ENCODE measurements around the gene MORN1. TPM values are rescaled to one million over a fixed set of nuclear protein-coding genes. Genes with fewer than 3 reads are reported as not detected.

MORN1 gene
- total RNA-seq, 2 experiments from 2014 or later, result 6.2 to 7.9 TPM

DNA sequence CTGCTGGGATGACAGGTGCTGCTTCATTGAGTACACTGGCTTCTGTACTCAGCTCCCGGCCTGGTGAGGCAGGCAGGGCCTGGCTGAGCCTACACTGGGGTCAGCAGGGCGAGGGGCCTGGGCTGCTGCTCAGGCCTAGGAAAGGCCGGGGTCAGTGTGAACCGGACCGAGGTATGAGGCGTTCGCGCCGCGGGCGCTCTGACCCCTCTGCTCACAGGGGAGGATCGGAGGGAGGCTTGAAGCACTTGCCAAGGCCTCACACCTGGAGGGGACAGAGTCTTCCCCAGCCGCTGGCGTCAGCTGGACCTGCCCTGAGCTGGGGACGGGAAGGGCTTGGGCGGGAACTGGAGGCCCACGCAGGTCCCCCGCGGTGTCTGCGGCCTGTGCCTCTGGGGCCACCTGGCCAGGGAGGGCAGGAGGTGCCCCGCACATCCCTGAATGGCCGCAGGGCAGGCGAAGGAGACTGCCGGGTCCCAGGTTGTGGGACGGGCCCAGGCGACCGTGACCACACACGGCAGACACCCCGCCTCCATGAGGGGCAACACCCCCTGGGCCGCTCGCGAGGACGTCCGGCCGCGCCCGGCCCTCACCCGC, 20.5 kb upstream of the MORN1 start:
- H3K27ac Mint-ChIP-seq, result peak overlapping the region; percentile 92
- DNase-seq (no peak), ATAC-seq (peak; percentile 47)
- POLR2A ChIA-PET, result interaction anchor here (1.9 kb wide), 1 partner anchor 135 kb away, joined by 13 read pairs; no protein-coding TSS in a partner anchor
- no peaks in the 10 kb centered on the region for H3K9me3 Mint-ChIP-seq (ENCODE audit: insufficient read depth)
- CTCF ChIA-PET, result interaction anchor here (0.8 to 1.1 kb wide), 2 partner anchors 21 to 173 kb away, joined by 3 read pairs; partner anchors contain the start of genes MORN1 and RER1
- H3K4me1 Mint-ChIP-seq (ENCODE audit: low read depth), result peaks cover 41% of the 10 kb centered on the region
- H3K36me3 Mint-ChIP-seq (ENCODE audit: low read depth), result peaks cover 11% of the 10 kb centered on the region
- peak overlapping the region; percentile 90 for H3K4me3 Mint-ChIP-seq
- no peaks in the 10 kb centered on the region for H3K27me3 Mint-ChIP-seq (ENCODE audit: low read depth)

DNA sequence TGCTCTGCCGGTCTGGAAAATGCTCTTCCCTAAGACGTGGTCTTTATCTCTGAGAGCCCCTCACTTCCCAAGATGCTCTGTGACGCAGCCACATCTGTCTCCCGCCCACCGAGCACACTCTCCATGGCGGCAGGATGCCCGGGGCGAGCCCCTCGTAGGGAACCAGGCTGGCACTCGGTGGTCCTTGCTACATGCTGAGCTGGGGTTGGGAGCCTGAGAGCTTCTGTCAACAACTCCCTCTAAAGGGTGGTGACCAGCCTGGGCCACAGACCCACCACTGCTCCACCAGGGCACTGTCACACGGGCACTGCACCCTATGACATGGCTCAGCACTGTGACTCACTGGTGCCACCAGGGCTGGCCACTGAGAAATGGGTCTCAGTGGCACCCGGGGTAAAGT, 18.4 kb upstream of the MORN1 start:
- Mint-ChIP-seq H3K4me1 (ENCODE audit: low read depth) (peaks cover 26% of the 10 kb centered on the region), H3K9me3 (ENCODE audit: insufficient read depth) (no peaks in the 10 kb centered on the region), H3K27me3 (ENCODE audit: low read depth) (no peaks in the 10 kb centered on the region), H3K27ac (no peak overlapping the region), H3K4me3 (no peak overlapping the region), H3K36me3 (ENCODE audit: low read depth) (peaks cover 10% of the 10 kb centered on the region)
- no peak for DNase-seq
- POLR2A ChIA-PET, result interaction anchor here (0.9 to 1.5 kb wide), 4 partner anchors 10 to 217 kb away, joined by 3 to 9 read pairs (median 4); partner anchors contain the start of genes MORN1, PRXL2B and RER1
- no peak for ATAC-seq
- CTCF ChIA-PET, result interaction anchor here (0.8 kb wide), 1 partner anchor 26 kb away, joined by 3 read pairs; no protein-coding TSS in a partner anchor

DNA sequence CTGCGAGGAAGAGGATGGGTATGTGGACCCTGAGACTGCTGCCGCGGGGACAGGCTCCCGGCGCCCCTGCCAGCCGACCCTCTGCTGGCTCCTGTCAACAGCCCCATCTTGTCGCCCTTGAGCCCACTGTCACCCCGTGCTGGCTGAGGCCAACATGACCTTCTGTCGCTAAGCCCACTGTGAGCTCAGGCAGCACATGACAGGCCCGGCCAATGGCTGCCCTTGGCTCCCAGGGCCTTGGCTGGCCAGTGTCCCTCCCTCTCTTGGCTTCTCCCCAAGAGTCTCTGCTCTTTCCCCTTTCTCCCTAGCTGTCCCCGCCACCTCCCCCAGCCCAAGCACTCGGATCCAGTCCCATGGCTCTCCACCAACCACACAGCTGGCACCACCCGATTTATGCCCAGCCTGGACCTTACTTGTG, 17.5 kb upstream of the MORN1 start:
- Mint-ChIP-seq H3K36me3 (ENCODE audit: low read depth) (peaks cover 14% of the 10 kb centered on the region), H3K27ac (no peak overlapping the region), H3K27me3 (ENCODE audit: low read depth) (no peaks in the 10 kb centered on the region), H3K4me3 (no peak overlapping the region), H3K4me1 (ENCODE audit: low read depth) (peaks cover 19% of the 10 kb centered on the region), H3K9me3 (ENCODE audit: insufficient read depth) (no peaks in the 10 kb centered on the region)
- ATAC-seq, result no peak
- ChIA-PET CTCF (no interaction called here), POLR2A (interaction anchor here (0.9 to 1.4 kb wide), 2 partner anchors 9 to 17 kb away, joined by 3 to 4 read pairs; partner anchors contain the start of genes MORN1 and RER1)
- DNase-seq, result no peak

DNA sequence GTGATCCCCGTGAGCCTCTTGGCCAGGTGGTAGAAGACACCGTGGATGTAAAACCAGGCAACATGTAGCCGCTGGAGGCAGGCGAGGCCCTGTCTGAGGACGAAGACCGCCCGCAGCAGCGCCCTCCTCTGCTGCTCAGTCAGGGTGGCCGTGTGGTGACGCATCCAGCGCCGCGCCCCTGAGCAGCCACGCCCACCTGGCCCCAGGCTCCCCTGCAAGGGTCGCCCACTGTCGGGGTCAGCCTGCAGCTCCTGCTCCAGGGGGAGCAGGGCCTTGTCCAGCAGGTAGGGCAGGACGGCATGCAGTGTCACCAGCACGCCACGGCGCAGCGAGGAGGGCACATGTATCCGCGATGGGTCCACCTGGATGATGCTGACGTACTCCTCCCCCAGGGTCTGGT, 17.1 kb upstream of the MORN1 start:
- H3K4me1 Mint-ChIP-seq (ENCODE audit: low read depth), result peaks cover 16% of the 10 kb centered on the region
- H3K27me3 Mint-ChIP-seq (ENCODE audit: low read depth), result no peaks in the 10 kb centered on the region
- ChIA-PET POLR2A (interaction anchor here (1.4 kb wide), 1 partner anchor 17 kb away, joined by 3 read pairs; the partner anchor contains the start of genes MORN1 and RER1), CTCF (interaction anchor here (1.1 kb wide), 1 partner anchor 27 kb away, joined by 3 read pairs; no protein-coding TSS in a partner anchor)
- H3K9me3 Mint-ChIP-seq (ENCODE audit: insufficient read depth), result no peaks in the 10 kb centered on the region
- H3K36me3 Mint-ChIP-seq (ENCODE audit: low read depth), result peaks cover 17% of the 10 kb centered on the region
- no peak overlapping the region for H3K4me3 Mint-ChIP-seq
- no peak overlapping the region for H3K27ac Mint-ChIP-seq
- ATAC-seq (no peak), DNase-seq (no peak)

DNA sequence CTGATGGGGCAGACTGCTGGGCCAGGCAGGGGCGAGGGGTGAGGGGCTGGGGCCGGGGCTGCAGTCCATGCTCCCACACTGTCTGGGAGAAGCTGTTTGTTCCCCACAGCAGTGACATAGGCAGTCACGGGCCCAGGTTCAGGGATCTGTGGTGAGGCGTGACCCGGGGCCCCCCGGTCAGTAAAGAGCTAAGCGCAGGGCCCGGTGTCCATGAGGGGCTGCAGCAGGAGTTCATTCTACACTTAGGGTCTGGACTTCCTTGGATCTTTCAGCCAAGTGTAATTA, 16.6 kb upstream of the MORN1 start:
- Mint-ChIP-seq H3K9me3 (ENCODE audit: insufficient read depth) (no peaks in the 10 kb centered on the region), H3K27me3 (ENCODE audit: low read depth) (no peaks in the 10 kb centered on the region), H3K36me3 (ENCODE audit: low read depth) (peaks cover 20% of the 10 kb centered on the region), H3K4me1 (ENCODE audit: low read depth) (peaks cover 16% of the 10 kb centered on the region), H3K4me3 (no peak overlapping the region), H3K27ac (no peak overlapping the region)
- DNase-seq (no peak), ATAC-seq (no peak)
- CTCF ChIA-PET, result interaction anchor here (1.1 kb wide), 1 partner anchor 26 kb away, joined by 3 read pairs; no protein-coding TSS in a partner anchor
- POLR2A ChIA-PET, result interaction anchor here (1.4 kb wide), 1 partner anchor 16 kb away, joined by 3 read pairs; the partner anchor contains the start of genes MORN1 and RER1

DNA sequence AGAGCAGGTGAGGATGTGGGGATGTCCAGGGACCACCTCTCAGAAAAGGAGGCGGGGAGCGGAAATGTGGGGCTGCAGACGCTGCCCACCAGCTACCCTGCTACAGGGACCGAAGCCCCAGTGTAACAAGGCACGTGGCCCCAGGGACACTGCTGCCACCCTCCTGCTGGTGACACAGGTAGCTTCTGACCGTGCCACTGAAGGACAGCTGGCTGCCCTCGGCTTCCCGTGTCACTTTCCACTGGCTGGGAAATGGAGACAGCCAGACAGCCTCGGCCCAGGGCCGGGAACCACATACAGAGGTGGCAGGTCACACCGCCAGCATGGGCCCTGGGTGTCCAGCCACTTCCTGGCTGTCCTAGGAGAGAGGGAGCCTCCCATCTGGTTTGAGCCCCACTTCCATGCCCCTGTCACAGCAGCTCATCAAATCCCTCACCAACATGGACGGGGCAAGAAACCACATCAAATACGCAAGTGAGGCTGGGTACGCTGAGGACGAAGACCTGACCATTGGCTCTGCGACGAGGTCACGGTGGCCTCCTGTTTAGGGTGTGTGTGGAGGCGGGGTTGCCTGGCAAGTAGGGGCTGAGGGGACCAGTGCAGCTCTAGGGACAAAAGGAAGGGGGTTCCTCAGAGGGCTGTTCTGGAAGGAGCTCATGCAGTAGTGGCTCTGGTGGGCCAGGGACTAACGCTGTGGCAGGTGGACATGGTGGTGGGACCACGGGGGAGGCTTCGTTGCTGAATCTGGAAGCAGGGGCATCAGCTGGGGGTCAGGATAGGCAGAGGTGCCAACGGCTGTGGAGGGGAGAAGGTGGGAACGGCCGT, 16.0 kb upstream of the MORN1 start:
- H3K36me3 Mint-ChIP-seq (ENCODE audit: low read depth), result peaks cover 24% of the 10 kb centered on the region
- H3K9me3 Mint-ChIP-seq (ENCODE audit: insufficient read depth), result no peaks in the 10 kb centered on the region

DNA sequence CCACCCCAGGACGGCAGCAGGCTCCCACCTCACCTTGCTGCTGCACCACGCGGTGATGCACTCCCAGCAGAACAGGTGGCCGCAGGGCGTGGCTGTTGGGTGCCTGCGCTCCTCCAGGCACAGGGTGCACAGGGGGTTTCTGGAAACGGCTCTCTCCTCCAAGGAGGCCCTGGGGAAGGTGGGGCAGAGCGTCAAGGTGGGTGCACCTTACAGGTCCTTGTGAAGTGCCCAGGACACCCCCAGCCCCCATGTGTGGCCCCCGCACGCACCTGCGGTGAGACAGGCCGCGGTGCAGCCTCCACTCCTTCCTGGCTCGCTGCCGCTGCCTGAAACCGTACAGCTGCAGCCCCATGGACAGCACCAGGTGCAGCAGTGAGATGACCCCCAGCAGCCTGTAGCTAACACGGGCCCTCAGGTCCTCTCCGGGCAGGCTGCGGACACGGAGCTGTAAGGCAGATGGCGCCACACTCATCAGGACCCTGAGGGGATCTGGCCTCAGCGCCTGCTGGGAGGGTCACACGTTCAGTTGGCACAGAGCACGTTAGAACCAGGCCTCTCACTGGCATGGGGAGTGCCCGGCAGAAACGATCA, 15.2 kb upstream of the MORN1 start:
- Mint-ChIP-seq H3K27ac (no peak overlapping the region), H3K4me3 (no peak overlapping the region), H3K4me1 (ENCODE audit: low read depth) (peaks cover 16% of the 10 kb centered on the region), H3K27me3 (ENCODE audit: low read depth) (no peaks in the 10 kb centered on the region), H3K36me3 (ENCODE audit: low read depth) (peaks cover 32% of the 10 kb centered on the region), H3K9me3 (ENCODE audit: insufficient read depth) (no peaks in the 10 kb centered on the region)
- ChIA-PET CTCF (interaction anchor here (1.3 kb wide), 1 partner anchor 212 kb away, joined by 4 read pairs; the partner anchor contains the start of gene FAAP20), POLR2A (interaction anchor here (1.5 kb wide), 1 partner anchor 14 kb away, joined by 3 read pairs; no protein-coding TSS in a partner anchor)
- DNase-seq (no peak), ATAC-seq (peak; percentile 5)

More for the DNA sequence above, 16.0 kb upstream of the MORN1 start:
- Mint-ChIP-seq H3K4me1 (ENCODE audit: low read depth) (peaks cover 16% of the 10 kb centered on the region), H3K27me3 (ENCODE audit: low read depth) (no peaks in the 10 kb centered on the region), H3K27ac (no peak overlapping the region), H3K4me3 (no peak overlapping the region)
- ChIA-PET CTCF (interaction anchor here (1.1 to 1.3 kb wide), 2 partner anchors 26 to 213 kb away, joined by 3 to 4 read pairs; partner anchors contain the start of gene FAAP20), POLR2A (no interaction called here)
- DNase-seq (no peak), ATAC-seq (no peak)

DNA sequence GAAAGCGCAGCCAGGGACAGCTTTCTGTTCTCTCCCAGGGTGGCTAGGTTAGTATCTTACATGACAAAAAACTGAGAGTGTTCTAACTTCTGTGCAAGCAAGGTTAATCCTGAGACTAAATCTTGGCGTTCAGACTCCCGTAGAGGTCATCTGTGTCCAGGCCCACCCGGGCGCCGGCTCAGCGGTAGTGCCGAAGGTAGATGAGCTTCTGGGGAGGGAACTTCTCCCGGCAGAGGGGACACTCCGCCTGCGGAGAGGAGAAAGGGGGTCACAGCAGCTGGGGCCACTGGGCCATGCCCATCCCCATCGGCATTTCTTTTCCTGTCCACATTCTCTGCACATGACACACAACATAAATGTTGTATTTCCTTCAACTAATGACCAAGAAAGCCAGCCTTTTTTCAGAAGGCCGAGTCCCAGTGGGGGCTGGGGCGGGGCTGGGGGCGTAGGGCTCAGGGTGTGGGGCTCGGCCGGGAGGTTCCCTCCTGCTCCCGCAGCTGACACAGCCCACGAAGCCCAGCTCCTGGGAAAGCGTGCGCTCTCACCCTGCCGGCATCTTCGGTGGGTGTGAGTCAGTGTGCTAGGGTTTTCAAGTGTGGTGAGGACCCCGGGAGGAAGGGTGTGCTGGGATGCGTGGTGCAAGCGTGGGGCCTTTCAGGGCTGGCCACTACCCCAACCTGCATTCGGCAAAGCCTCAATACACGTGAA, 14.4 kb upstream of the MORN1 start:
- ChIA-PET CTCF (no interaction called here), POLR2A (interaction anchor here (1.5 kb wide), 1 partner anchor 13 kb away, joined by 3 read pairs; no protein-coding TSS in a partner anchor)
- Mint-ChIP-seq H3K27ac (no peak overlapping the region), H3K9me3 (ENCODE audit: insufficient read depth) (no peaks in the 10 kb centered on the region), H3K4me3 (no peak overlapping the region), H3K4me1 (ENCODE audit: low read depth) (peaks cover 15% of the 10 kb centered on the region), H3K36me3 (ENCODE audit: low read depth) (peaks cover 37% of the 10 kb centered on the region), H3K27me3 (ENCODE audit: low read depth) (no peaks in the 10 kb centered on the region)
- ATAC-seq (no peak), DNase-seq (no peak)

DNA sequence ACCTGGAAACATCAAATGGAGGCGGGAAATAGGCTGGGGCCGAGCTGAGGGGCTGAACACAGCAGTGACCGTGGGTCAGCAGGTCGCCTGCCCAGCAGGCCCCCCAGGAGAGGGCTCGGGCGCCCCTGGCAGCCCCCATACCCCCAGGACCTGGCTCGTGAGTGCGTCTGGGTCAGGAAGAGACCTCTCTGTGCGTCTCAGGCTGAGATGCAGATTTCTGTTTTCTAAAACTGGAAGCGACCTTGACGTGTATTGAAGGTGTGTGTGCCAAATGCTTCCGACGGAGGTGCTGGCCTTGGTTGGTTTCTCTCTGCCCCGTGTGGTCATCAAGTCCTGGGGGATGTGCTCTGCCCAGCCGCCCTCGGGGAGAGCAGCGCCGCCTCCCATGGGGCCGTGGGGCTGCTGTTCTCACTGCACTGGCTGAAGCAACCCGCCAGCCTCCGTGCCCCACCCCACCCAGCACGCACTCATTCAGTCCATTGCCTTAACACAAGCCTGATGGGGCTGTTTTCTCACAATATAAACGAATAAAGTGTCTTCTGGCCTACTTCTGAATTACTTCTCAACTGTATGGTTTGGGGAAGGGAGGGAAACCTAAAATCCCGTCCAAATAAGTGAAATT, 13.6 kb upstream of the MORN1 start:
- DNase-seq, result no peak
- no peaks in the 10 kb centered on the region for H3K27me3 Mint-ChIP-seq (ENCODE audit: low read depth)
- H3K4me3 Mint-ChIP-seq, result no peak overlapping the region
- H3K9me3 Mint-ChIP-seq (ENCODE audit: insufficient read depth), result no peaks in the 10 kb centered on the region
- H3K4me1 Mint-ChIP-seq (ENCODE audit: low read depth), result peaks cover 12% of the 10 kb centered on the region
- H3K36me3 Mint-ChIP-seq (ENCODE audit: low read depth), result peaks cover 45% of the 10 kb centered on the region
- ChIA-PET CTCF (no interaction called here), POLR2A (interaction anchor here (1.5 kb wide), 1 partner anchor 12 kb away, joined by 3 read pairs; no protein-coding TSS in a partner anchor)
- no peak for ATAC-seq
- no peak overlapping the region for H3K27ac Mint-ChIP-seq

DNA sequence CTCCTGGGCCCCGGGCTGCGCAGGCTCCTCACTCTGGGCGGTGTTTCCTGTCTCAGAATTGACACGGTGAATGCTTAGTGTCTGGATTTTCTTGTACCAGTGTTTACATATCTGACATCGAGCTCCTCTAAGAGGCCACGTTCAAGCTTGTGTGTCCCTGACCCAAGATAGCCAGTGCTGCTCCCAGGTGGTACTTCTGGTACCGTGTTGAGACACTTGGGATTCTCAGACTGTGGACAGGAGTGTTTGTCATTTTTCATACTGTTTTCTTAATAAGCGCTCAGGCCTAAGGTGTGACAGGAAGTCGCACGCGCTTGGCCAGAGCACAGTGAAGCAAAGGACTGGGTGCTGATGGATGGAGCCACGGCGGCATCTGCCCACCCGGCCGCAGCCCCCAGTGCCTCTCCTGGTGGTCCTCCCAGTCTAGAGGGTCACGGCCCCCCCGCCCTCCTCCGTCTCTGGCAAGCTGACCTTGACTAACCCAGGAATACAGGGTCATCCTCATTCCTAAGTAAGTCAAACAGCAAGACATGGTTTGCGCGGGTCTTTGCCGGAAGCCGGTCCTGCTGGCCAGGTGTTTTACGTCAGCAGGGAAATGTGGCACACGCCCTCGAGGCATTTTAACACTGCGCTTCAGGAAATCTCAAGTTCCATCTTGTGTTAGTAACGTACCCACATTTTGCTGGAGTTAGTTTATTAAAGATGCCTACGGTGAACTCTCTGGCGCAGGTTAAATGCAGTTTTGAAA, 13.0 kb upstream of the MORN1 start:
- ChIA-PET POLR2A (no interaction called here), CTCF (interaction anchor here (1.0 kb wide), 1 partner anchor 10 kb away, joined by 3 read pairs; no protein-coding TSS in a partner anchor)
- no peak for DNase-seq
- peaks cover 50% of the 10 kb centered on the region for H3K36me3 Mint-ChIP-seq (ENCODE audit: low read depth)
- no peak for ATAC-seq
- H3K4me3 Mint-ChIP-seq, result no peak overlapping the region
- no peak overlapping the region for H3K27ac Mint-ChIP-seq
- peaks cover 12% of the 10 kb centered on the region for H3K4me1 Mint-ChIP-seq (ENCODE audit: low read depth)
- H3K27me3 Mint-ChIP-seq (ENCODE audit: low read depth), result no peaks in the 10 kb centered on the region
- no peaks in the 10 kb centered on the region for H3K9me3 Mint-ChIP-seq (ENCODE audit: insufficient read depth)
